HG02763 (cell line): ENCODE measurements around the gene ZNF595.
"Not testable (repeated sequence)": the region's sequence is repeated elsewhere in the genome, so short reads cannot be mapped to it uniquely, and the experiment has no call there.

Experiments
- ATAC-seq: cut with Tn5 transposase; IDR thresholded peaks from one replicate; pipeline ENCODE4 v1.9.1; 2021; ENCODE audit warnings: mild to moderate bottlenecking, moderate library complexity; ENCODE audit not compliant: unreplicated experiment

ZNF595 gene

GRCh38 chr4:52804-53479 lies at the start of gene ZNF595:
Gene ZNF595, plus strand, starts transcription at chr4:53321. Its CDS starts 168 bp downstream, at chr4:53489.
- ATAC-seq = peak; percentile 45

GRCh38 chr4:9937-10870 lies 42.9 kb upstream of the ZNF595 start:
- ATAC-seq = not testable (repeated sequence)

- not testable (repeated sequence) for ATAC-seq
Measured at GRCh38 chr4:11095-11815, 41.9 kb upstream of the ZNF595 start.

GRCh38 chr4:11816-12417 lies 41.2 kb upstream of the ZNF595 start:
- not testable (repeated sequence) for ATAC-seq

- ATAC-seq = not testable (repeated sequence)
Measured at GRCh38 chr4:18128-18527, 35.0 kb upstream of the ZNF595 start.

- not testable (repeated sequence) for ATAC-seq
Measured at GRCh38 chr4:18589-18988, 34.5 kb upstream of the ZNF595 start.

GRCh38 chr4:22882-23281 lies 30.2 kb upstream of the ZNF595 start:
- ATAC-seq = not testable (repeated sequence)

GRCh38 chr4:24359-24758 lies 28.8 kb upstream of the ZNF595 start:
- not testable (repeated sequence) for ATAC-seq

- ATAC-seq = not testable (repeated sequence)
Measured at GRCh38 chr4:27501-27900, 25.6 kb upstream of the ZNF595 start.

- ATAC-seq = not testable (repeated sequence)
Measured at GRCh38 chr4:28767-29542, 24.2 kb upstream of the ZNF595 start.

- ATAC-seq = not testable (repeated sequence)
Measured at GRCh38 chr4:33314-33713, 19.8 kb upstream of the ZNF595 start.

- not testable (repeated sequence) for ATAC-seq
Measured at GRCh38 chr4:36559-37415, 16.3 kb upstream of the ZNF595 start.

- not testable (repeated sequence) for ATAC-seq
Measured at GRCh38 chr4:38202-38601, 14.9 kb upstream of the ZNF595 start.

GRCh38 chr4:43375-43774 lies 9.7 kb upstream of the ZNF595 start:
- not testable (repeated sequence) for ATAC-seq

GRCh38 chr4:51253-51652 lies 1.9 kb upstream of the ZNF595 start:
- not testable (repeated sequence) for ATAC-seq

GRCh38 chr4:51655-52277 lies 1.4 kb upstream of the ZNF595 start:
- peak; percentile 57 for ATAC-seq

GRCh38 chr4:53521-53920 lies 400 bp downstream of the ZNF595 start:
- not testable (repeated sequence) for ATAC-seq

- ATAC-seq = not testable (repeated sequence)
Measured at GRCh38 chr4:64733-65132, 11.6 kb downstream of the ZNF595 start.

GRCh38 chr4:71830-72229 lies 18.7 kb downstream of the ZNF595 start:
- ATAC-seq = no peak
